Liver (tissue), 9 donors: Measurements from ENCODE around the gene FAM3B. TPM values are rescaled to one million over a fixed set of nuclear protein-coding genes. Genes with fewer than 3 reads are reported as not detected.

Source experiments
- DNase-seq: peaks from one replicate; pipeline ENCODE4 v3.0.0-alpha.2; 2017; ENCODE audit warnings: low spot score
- H3K27ac ChIP-seq, 2 donors: one replicate each; pipeline ENCODE4 v1.7.0; 2013; ENCODE audit warnings: inconsistent platforms in 2 of 2, low read length in 2 of 2, control low read depth in 1 of 2, low read depth in 1 of 2, mild to moderate bottlenecking in 1 of 2
- H3K27me3 ChIP-seq, 4 donors: one replicate each; pipeline versions ENCODE4 v1.6.1 to v1.7.0; 2013; ENCODE audit warnings: low read length in 3 of 4, inconsistent platforms in 1 of 4, mild to moderate bottlenecking in 1 of 4, moderate library complexity in 1 of 4; ENCODE audit not compliant: control insufficient read depth in 4 of 4, insufficient read depth in 4 of 4
- H3K36me3 ChIP-seq, 4 donors: one replicate each; pipeline versions ENCODE4 v1.6.1 to v1.7.0; 2013; ENCODE audit warnings: low read length in 3 of 4, mild to moderate bottlenecking in 3 of 4, low read depth in 1 of 4, moderate library complexity in 1 of 4; ENCODE audit not compliant: control insufficient read depth in 4 of 4, insufficient read depth in 3 of 4
- H3K4me1 ChIP-seq, 4 donors: one replicate each; pipeline versions ENCODE4 v1.6.1 to v1.7.0; 2013; ENCODE audit warnings: low read length in 3 of 4, mild to moderate bottlenecking in 3 of 4, moderate library complexity in 1 of 4; ENCODE audit not compliant: control insufficient read depth in 4 of 4, insufficient read depth in 4 of 4
- H3K4me3 ChIP-seq, 3 donors: one replicate each; pipeline versions ENCODE4 v1.6.1 to v1.7.0; 2013; ENCODE audit warnings: low read length in 3 of 3, control low read depth in 1 of 3, low read depth in 1 of 3, mild to moderate bottlenecking in 1 of 3
- H3K9ac ChIP-seq, 2 donors: one replicate each; pipeline ENCODE4 v1.7.0; 2013; ENCODE audit warnings: low read length in 2 of 2, mild to moderate bottlenecking in 2 of 2, moderate library complexity in 2 of 2, control low read depth in 1 of 2, low read depth in 1 of 2
- H3K9me3 ChIP-seq, 4 donors: one replicate each; pipeline versions ENCODE4 v1.6.1 to v1.7.0; 2013; ENCODE audit warnings: low read length in 3 of 4; ENCODE audit not compliant: control insufficient read depth in 4 of 4
- EGR1 ChIP-seq, 2 donors: IDR thresholded peaks; 2 replicates each; pipeline ENCODE4 v1.6.1; 2016 to 2018; ENCODE audit warnings: antibody characterized with exemption in 2 of 2, low read depth in 2 of 2
- FOXA1 ChIP-seq: IDR thresholded peaks from 2 replicates; pipeline ENCODE4 v1.6.1; 2016; ENCODE audit warnings: antibody characterized with exemption
- FOXA2 ChIP-seq: IDR thresholded peaks from 2 replicates; pipeline ENCODE4 v1.6.1; 2016; ENCODE audit warnings: antibody characterized with exemption
- GABPA ChIP-seq, 2 donors: IDR thresholded peaks in 1 of 2; conservative IDR thresholded peaks in 1 of 2; 2 replicates each; pipeline ENCODE4 v1.6.1; 2016; ENCODE audit warnings: antibody characterized with exemption in 2 of 2, mild to moderate bottlenecking in 1 of 2, moderate library complexity in 1 of 2
- HNF4A ChIP-seq, 2 donors: conservative IDR thresholded peaks; 2 replicates each; pipeline ENCODE4 v1.6.1; 2016; ENCODE audit warnings: antibody characterized with exemption in 2 of 2, mild to moderate bottlenecking in 2 of 2
- HNF4G ChIP-seq: IDR thresholded peaks from 2 replicates; pipeline ENCODE4 v1.6.1; 2016; ENCODE audit warnings: antibody characterized with exemption
- JUND ChIP-seq, 2 donors: IDR thresholded peaks; 2 replicates each; pipeline ENCODE4 v1.6.1; 2016; ENCODE audit warnings: antibody characterized with exemption in 2 of 2
- NR2F2 ChIP-seq: IDR thresholded peaks from 2 replicates; pipeline ENCODE4 v1.6.1; 2016; ENCODE audit warnings: antibody characterized with exemption
- RAD21 ChIP-seq, 2 donors: IDR thresholded peaks; 2 replicates each; pipeline ENCODE4 v1.6.1; 2016; ENCODE audit warnings: antibody characterized with exemption in 2 of 2, mild to moderate bottlenecking in 2 of 2
- RXRA ChIP-seq, 2 donors: IDR thresholded peaks; 2 replicates each; pipeline ENCODE4 v1.6.1; 2017 to 2018; ENCODE audit warnings: antibody characterized with exemption in 2 of 2, mild to moderate bottlenecking in 1 of 2
- SP1 ChIP-seq: IDR thresholded peaks from 2 replicates; pipeline ENCODE4 v1.6.1; 2018; ENCODE audit warnings: antibody characterized with exemption, mild to moderate bottlenecking
- TAF1 ChIP-seq: conservative IDR thresholded peaks from 2 replicates; pipeline ENCODE4 v1.6.1; 2016; ENCODE audit warnings: antibody characterized with exemption, mild to moderate bottlenecking
- YY1 ChIP-seq: IDR thresholded peaks from 2 replicates; pipeline ENCODE4 v1.6.1; 2016; ENCODE audit warnings: antibody characterized with exemption, mild to moderate bottlenecking
- WGBS: extraction: QIAGEN DNeasy Blood & Tissue Kit; methylation state at CpG from one replicate; pipeline ENCODE4 v1.1.7; 2013; 5-methylcytosine and 5-hydroxymethylcytosine counted together
- polyA plus RNA-seq, 2 donors: library from polyadenylated mRNA; stranded (reverse) in 1 of 2; unstranded in 1 of 2; fragments of 200-250 nt in 1 of 2; fragments of >200 nt in 1 of 2; fragmentation: Nextera tagmentation in 1 of 2; extraction: Ambion mirVana in 1 of 2; gene quantifications; one replicate each; pipeline versions ENCODE4 v1.2.1 to v1.2.3, GENCODE V29; 2013 to 2015
- total RNA-seq, 2 donors: library from RNA; depleted of rRNA; stranded (reverse); fragments of >200 nt; gene quantifications; one replicate each; pipeline ENCODE4 v1.2.3, GENCODE V29; 2014
- TF ChIP-seq, protein P1 (sequence below): IDR thresholded peaks from 2 replicates; pipeline ENCODE4 v1.6.1; 2016; ENCODE audit warnings: antibody characterized with exemption
- TF ChIP-seq, protein P2 (sequence below): IDR thresholded peaks from 2 replicates; pipeline ENCODE4 v1.6.1; 2016; ENCODE audit warnings: antibody characterized with exemption
- TF ChIP-seq, protein P3 (sequence below): fragments of 150-350 bp; IDR thresholded peaks from 2 replicates; pipeline ENCODE4 v1.5.1; 2017; ENCODE audit warnings: improper control_type of control experiment, low read depth, low read length; ENCODE audit not compliant: missing input control
- TF ChIP-seq, protein P4 (sequence below): IDR thresholded peaks from 2 replicates; pipeline ENCODE4 v1.6.1; 2016; ENCODE audit warnings: antibody characterized with exemption
- TF ChIP-seq, protein P5 (sequence below): IDR thresholded peaks from 2 replicates; pipeline ENCODE4 v1.6.1; 2016; ENCODE audit warnings: antibody characterized with exemption, mild to moderate bottlenecking
- donor health status: healthy.
- donor health status: healthy.
- donor health status: healthy.
- donor health status: healthy.
- donor health status: healthy.

FAM3B gene
- total and polyA plus RNA-seq, 4 donors = 0.72 to 18.2 (median 3.4) TPM

DNA sequence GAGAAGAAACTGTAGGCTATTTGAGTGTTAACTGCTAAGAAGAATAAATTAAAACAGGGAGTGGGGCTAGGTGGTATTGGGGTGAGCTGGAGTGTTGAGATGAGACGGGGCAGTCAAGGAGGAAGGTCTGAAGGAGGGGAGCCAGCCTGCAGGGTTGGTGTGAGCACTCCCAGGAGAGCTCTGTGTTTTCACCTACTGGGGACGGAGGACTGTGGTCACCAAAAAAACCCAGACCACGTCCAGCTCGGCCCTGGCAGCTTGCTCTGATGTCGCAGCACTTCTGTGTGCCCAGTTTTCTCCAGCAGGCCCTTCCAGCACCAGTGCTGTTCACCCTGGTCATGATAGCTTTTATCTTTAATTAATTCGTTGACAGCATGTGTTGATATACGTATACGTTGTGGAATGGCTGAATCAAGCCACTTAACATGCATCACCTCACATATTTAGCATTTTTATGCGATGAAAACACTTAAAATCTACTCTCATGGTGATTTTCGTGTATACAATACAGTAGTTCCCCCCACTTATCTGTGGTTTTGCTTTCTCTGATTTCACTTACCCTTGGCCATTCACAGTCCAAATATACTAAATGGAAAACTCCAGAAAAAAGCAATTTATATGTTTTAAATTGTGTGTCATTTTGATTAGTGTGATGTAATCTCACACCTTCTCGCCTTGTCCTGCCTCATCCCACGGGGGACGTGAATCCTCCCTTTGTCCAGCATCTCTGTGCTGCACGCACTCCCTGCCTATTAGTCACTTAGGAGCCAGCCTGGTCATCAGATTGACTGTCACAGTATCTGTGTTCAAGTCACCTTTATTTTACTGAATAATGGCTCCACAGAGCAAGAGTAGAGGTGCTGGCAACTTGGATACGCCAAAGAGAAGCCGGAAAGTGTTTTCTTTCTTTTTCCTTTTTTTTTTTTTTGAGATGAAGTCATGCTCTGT lies 12.3 kb downstream of the FAM3B start:
- no peak overlapping the region for H3K27ac ChIP-seq
- peaks cover 0 to 9% (median 5%) of the 10 kb centered on the region in 4 donors for H3K4me1 ChIP-seq
- no peak for TF ChIP-seq EGR1 (IDR thresholded peaks at IDR 0.05; ENCODE audit: low read depth in 2 of 2)
- TF ChIP-seq RAD21 (IDR thresholded peaks at IDR 0.05) = no peak
- TF ChIP-seq, protein P1, sequence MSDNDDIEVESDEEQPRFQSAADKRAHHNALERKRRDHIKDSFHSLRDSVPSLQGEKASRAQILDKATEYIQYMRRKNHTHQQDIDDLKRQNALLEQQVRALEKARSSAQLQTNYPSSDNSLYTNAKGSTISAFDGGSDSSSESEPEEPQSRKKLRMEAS = no peak
- TF ChIP-seq, protein P2, sequence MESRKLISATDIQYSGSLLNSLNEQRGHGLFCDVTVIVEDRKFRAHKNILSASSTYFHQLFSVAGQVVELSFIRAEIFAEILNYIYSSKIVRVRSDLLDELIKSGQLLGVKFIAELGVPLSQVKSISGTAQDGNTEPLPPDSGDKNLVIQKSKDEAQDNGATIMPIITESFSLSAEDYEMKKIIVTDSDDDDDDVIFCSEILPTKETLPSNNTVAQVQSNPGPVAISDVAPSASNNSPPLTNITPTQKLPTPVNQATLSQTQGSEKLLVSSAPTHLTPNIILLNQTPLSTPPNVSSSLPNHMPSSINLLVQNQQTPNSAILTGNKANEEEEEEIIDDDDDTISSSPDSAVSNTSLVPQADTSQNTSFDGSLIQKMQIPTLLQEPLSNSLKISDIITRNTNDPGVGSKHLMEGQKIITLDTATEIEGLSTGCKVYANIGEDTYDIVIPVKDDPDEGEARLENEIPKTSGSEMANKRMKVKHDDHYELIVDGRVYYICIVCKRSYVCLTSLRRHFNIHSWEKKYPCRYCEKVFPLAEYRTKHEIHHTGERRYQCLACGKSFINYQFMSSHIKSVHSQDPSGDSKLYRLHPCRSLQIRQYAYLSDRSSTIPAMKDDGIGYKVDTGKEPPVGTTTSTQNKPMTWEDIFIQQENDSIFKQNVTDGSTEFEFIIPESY = no peak
- no peak for TF ChIP-seq GABPA (IDR thresholded peaks at IDR 0.05 in 1 of 2, conservative IDR thresholded peaks at IDR 0.05 in 1 of 2)
- no peak for TF ChIP-seq SP1
- TF ChIP-seq, protein P3, sequence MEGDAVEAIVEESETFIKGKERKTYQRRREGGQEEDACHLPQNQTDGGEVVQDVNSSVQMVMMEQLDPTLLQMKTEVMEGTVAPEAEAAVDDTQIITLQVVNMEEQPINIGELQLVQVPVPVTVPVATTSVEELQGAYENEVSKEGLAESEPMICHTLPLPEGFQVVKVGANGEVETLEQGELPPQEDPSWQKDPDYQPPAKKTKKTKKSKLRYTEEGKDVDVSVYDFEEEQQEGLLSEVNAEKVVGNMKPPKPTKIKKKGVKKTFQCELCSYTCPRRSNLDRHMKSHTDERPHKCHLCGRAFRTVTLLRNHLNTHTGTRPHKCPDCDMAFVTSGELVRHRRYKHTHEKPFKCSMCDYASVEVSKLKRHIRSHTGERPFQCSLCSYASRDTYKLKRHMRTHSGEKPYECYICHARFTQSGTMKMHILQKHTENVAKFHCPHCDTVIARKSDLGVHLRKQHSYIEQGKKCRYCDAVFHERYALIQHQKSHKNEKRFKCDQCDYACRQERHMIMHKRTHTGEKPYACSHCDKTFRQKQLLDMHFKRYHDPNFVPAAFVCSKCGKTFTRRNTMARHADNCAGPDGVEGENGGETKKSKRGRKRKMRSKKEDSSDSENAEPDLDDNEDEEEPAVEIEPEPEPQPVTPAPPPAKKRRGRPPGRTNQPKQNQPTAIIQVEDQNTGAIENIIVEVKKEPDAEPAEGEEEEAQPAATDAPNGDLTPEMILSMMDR = no peak
- TF ChIP-seq, protein P4, sequence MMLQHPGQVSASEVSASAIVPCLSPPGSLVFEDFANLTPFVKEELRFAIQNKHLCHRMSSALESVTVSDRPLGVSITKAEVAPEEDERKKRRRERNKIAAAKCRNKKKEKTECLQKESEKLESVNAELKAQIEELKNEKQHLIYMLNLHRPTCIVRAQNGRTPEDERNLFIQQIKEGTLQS = no peak
- TF ChIP-seq FOXA2 = no peak
- no peak for TF ChIP-seq HNF4A (conservative IDR thresholded peaks at IDR 0.05)
- TF ChIP-seq JUND (IDR thresholded peaks at IDR 0.05) = no peak
- TF ChIP-seq, protein P5, sequence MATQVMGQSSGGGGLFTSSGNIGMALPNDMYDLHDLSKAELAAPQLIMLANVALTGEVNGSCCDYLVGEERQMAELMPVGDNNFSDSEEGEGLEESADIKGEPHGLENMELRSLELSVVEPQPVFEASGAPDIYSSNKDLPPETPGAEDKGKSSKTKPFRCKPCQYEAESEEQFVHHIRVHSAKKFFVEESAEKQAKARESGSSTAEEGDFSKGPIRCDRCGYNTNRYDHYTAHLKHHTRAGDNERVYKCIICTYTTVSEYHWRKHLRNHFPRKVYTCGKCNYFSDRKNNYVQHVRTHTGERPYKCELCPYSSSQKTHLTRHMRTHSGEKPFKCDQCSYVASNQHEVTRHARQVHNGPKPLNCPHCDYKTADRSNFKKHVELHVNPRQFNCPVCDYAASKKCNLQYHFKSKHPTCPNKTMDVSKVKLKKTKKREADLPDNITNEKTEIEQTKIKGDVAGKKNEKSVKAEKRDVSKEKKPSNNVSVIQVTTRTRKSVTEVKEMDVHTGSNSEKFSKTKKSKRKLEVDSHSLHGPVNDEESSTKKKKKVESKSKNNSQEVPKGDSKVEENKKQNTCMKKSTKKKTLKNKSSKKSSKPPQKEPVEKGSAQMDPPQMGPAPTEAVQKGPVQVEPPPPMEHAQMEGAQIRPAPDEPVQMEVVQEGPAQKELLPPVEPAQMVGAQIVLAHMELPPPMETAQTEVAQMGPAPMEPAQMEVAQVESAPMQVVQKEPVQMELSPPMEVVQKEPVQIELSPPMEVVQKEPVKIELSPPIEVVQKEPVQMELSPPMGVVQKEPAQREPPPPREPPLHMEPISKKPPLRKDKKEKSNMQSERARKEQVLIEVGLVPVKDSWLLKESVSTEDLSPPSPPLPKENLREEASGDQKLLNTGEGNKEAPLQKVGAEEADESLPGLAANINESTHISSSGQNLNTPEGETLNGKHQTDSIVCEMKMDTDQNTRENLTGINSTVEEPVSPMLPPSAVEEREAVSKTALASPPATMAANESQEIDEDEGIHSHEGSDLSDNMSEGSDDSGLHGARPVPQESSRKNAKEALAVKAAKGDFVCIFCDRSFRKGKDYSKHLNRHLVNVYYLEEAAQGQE = no peak
- TF ChIP-seq TAF1 = no peak
- no peak for TF ChIP-seq FOXA1
- TF ChIP-seq YY1 = no peak
- no peak for TF ChIP-seq RXRA (IDR thresholded peaks at IDR 0.05)
- no peak for TF ChIP-seq HNF4G
- TF ChIP-seq NR2F2 = no peak
- DNase-seq = no peak
- WGBS = 91% methylated on average over 16 of the region's 16 CpGs
- H3K36me3 ChIP-seq = no peaks in the 10 kb centered on the region
- no peak overlapping the region for H3K4me3 ChIP-seq
- H3K27me3 ChIP-seq = no peaks in the 10 kb centered on the region
- no peak overlapping the region for H3K9ac ChIP-seq
- peaks cover 0 to 1% (median 0%) of the 10 kb centered on the region in 4 donors for H3K9me3 ChIP-seq
